Panc1 (cell line): ENCODE results near the gene SUPT3H. TPM values are rescaled to one million over a fixed set of nuclear protein-coding genes. Genes with fewer than 3 reads are reported as not detected.

Source experiments
- ATAC-seq: fragments of 200-7000 bp; cut with Tn5 transposase; 2 replicates; pipeline ENCODE4 v1.9.1; 2020; ENCODE audit warnings: mild to moderate bottlenecking, moderate library complexity
- BruUV-seq: library from RNA; stranded (reverse); fragments of 400-500 nt; replicated peaks from 2 replicates; lab custom pipeline; 2021; lab: Mats Ljungman, UMichigan
- CTCF ChIA-PET: fragments of 300-600 bp; sonication (Branson Sonifier 250); formaldehyde crosslinking; loops from one replicate; lab custom pipeline; 2022; ENCODE audit warnings: antibody characterized with exemption; lab: Charles Lee
- POLR2A ChIA-PET: fragments of 300-600 bp; sonication (Branson Sonifier 250); formaldehyde crosslinking; loops from one replicate; lab custom pipeline; 2022; ENCODE audit warnings: antibody characterized with exemption; lab: Charles Lee
- DNase-seq: peaks from one replicate; pipeline ENCODE4 v3.0.0-alpha.2; 2010; ENCODE audit warnings: low read depth, low spot score
- H3K27ac ChIP-seq: 2 replicates; pipeline ENCODE4 v1.5.1; 2011; ENCODE audit warnings: mild to moderate bottlenecking, low read length, inconsistent platforms
- H3K27me3 ChIP-seq: fragments of 200-500 bp; sonication (Bioruptor generic); 2 replicates; pipeline ENCODE4 v1.6.0; 2014; ENCODE audit warnings: low read length, inconsistent platforms; ENCODE audit not compliant: control insufficient read depth, insufficient read depth
- H3K36me3 ChIP-seq: fragments of 200-500 bp; sonication (Bioruptor generic); 2 replicates; pipeline ENCODE4 v1.5.1; 2014; ENCODE audit warnings: inconsistent platforms, mild to moderate bottlenecking, low read length, moderate library complexity; ENCODE audit not compliant: control insufficient read depth, insufficient read depth
- H3K4me1 ChIP-seq: 2 replicates; pipeline ENCODE4 v1.5.1; 2011; ENCODE audit warnings: inconsistent platforms, mild to moderate bottlenecking, low read length, moderate library complexity; ENCODE audit not compliant: control insufficient read depth, insufficient read depth
- H3K4me3 ChIP-seq, 2 experiments: 2 replicates each; pipeline ENCODE4 v1.5.1; 2011 to 2012; ENCODE audit warnings: low read depth in 2 of 2, low read length in 2 of 2, mild to moderate bottlenecking in 2 of 2, inconsistent platforms in 1 of 2, moderate library complexity in 1 of 2
- H3K9me3 ChIP-seq: fragments of 200-500 bp; sonication (Bioruptor generic); 2 replicates; pipeline ENCODE4 v1.5.1; 2014; ENCODE audit warnings: low read depth, mild to moderate bottlenecking, inconsistent platforms, low read length, moderate library complexity; ENCODE audit not compliant: control insufficient read depth, insufficient read depth
- CTCF ChIP-seq: fragments of 450-650 bp; IDR thresholded peaks from 2 replicates; pipeline ENCODE4 v1.5.1; 2017; ENCODE audit warnings: mild to moderate bottlenecking
- POLR2AphosphoS5 ChIP-seq: IDR thresholded peaks from 2 replicates; pipeline ENCODE4 v1.6.1; 2012; ENCODE audit warnings: mild to moderate bottlenecking, low read depth, low read length, moderate library complexity
- REST ChIP-seq, 2 experiments: IDR thresholded peaks; 2 replicates each; pipeline ENCODE4 v1.6.1; 2011 to 2012; ENCODE audit warnings: low read depth in 2 of 2, control low read depth in 1 of 2, low read length in 1 of 2, mild to moderate bottlenecking in 1 of 2, moderate library complexity in 1 of 2; ENCODE audit not compliant: insufficient read depth in 1 of 2
- SIN3A ChIP-seq: IDR thresholded peaks from 2 replicates; pipeline ENCODE4 v1.6.1; 2012; ENCODE audit warnings: low read depth, mild to moderate bottlenecking, low read length, moderate library complexity, borderline replicate concordance; ENCODE audit not compliant: insufficient read depth
- TCF7L2 ChIP-seq: IDR thresholded peaks from 2 replicates; pipeline ENCODE4 v1.6.1; 2011; ENCODE audit warnings: mild to moderate bottlenecking, low read depth, low read length, inconsistent platforms
- in situ Hi-C: cut with HindIII; loops from 2 replicates; pipeline ENCODE4 v1.10.0; 2016; ENCODE audit warnings: low sequenced_read_pairs, low pct_unique_long_range_greater_than_20kb
- intact Hi-C: fragments of 100-400 bp; cut with micrococcal nuclease; formaldehyde crosslinking; loops from one replicate; pipeline ENCODE4 v1.10.0; 2022; ENCODE audit not compliant: unreplicated experiment
- total RNA-seq: library from RNA; stranded (reverse); gene quantifications from one replicate; pipeline ENCODE4 v1.2.1, GENCODE V29; 2021; ENCODE audit not compliant: unreplicated experiment

The SUPT3H gene
- total RNA-seq, 1 experiment from 2014 or later, result 11.0 TPM

GRCh38 chr6:45160305-45160704 is 217.4 kb downstream of the SUPT3H start:
- H3K36me3 ChIP-seq, result no peaks in the 10 kb centered on the region
- no peaks in the 10 kb centered on the region for H3K27me3 ChIP-seq
- intact Hi-C loops, result no loop called here
- no peak overlapping the region for H3K27ac ChIP-seq
- in situ Hi-C loops, result no loop called here
- no peaks in the 10 kb centered on the region for H3K4me1 ChIP-seq
- ATAC-seq (no peak), DNase-seq (no peak)
- CTCF ChIA-PET, result no interaction called here
- no peak overlapping the region for H3K4me3 ChIP-seq
- TF ChIP-seq POLR2AphosphoS5 (no peak), TCF7L2 (no peak), SIN3A (no peak), CTCF (no peak), REST (IDR thresholded peaks at IDR 0.05; ENCODE audit: insufficient read depth in 1 of 2, low read depth in 2 of 2, low read length in 1 of 2) (no peak)
- no peaks in the 10 kb centered on the region for H3K9me3 ChIP-seq
- BruUV-seq, result no TSS peak
- POLR2A ChIA-PET, result no interaction called here

GRCh38 chr6:45156075-45156474 is 221.7 kb downstream of the SUPT3H start:
- no peak overlapping the region for H3K27ac ChIP-seq
- ATAC-seq (no peak), DNase-seq (no peak)
- intact Hi-C loops, result no loop called here
- no peak overlapping the region for H3K4me3 ChIP-seq
- H3K27me3 ChIP-seq, result no peaks in the 10 kb centered on the region
- TF ChIP-seq POLR2AphosphoS5 (no peak), REST (IDR thresholded peaks at IDR 0.05; ENCODE audit: insufficient read depth in 1 of 2, low read depth in 2 of 2, low read length in 1 of 2) (no peak), SIN3A (no peak), CTCF (no peak), TCF7L2 (no peak)
- no peaks in the 10 kb centered on the region for H3K4me1 ChIP-seq
- CTCF ChIA-PET, result no interaction called here
- no TSS peak for BruUV-seq
- POLR2A ChIA-PET, result no interaction called here
- no peaks in the 10 kb centered on the region for H3K36me3 ChIP-seq
- in situ Hi-C loops, result no loop called here
- no peaks in the 10 kb centered on the region for H3K9me3 ChIP-seq
